HEK293 (cell line): Measurements from ENCODE around the gene EVL.

Source experiments
- CTCF ChIA-PET: fragments of 350-600 bp; formaldehyde crosslinking; extraction: SDS; loops from one replicate; lab custom pipeline; 2021; ENCODE audit warnings: antibody characterized with exemption; lab: Yijun Ruan, JAX
- POLR2A ChIA-PET: fragments of 300-600 bp; formaldehyde crosslinking; extraction: SDS; loops from one replicate; lab custom pipeline; 2020; ENCODE audit warnings: antibody characterized with exemption, inconsistent platforms; lab: Yijun Ruan, JAX
- H3K27ac ChIP-seq: fragments of 200-500 bp; sonication (Bioruptor generic); 2 replicates; pipeline ENCODE4 v1.5.1; 2014; ENCODE audit warnings: low read depth, low read length, control low read depth, inconsistent platforms; ENCODE audit errors: extremely low read depth
- H3K36me3 ChIP-seq, 2 experiments: fragments of 200-500 bp in 1 of 2; sonication (Bioruptor generic) in 1 of 2; 1 replicate in 1 of 2; 2 replicates in 1 of 2; pipeline ENCODE4 v1.5.1; 2014 to 2017; ENCODE audit warnings: inconsistent platforms in 2 of 2, low read length in 2 of 2; ENCODE audit not compliant: control insufficient read depth in 2 of 2, insufficient read depth in 1 of 2
- H3K4me1 ChIP-seq: fragments of 200-500 bp; sonication (Bioruptor generic); 2 replicates; pipeline ENCODE4 v1.5.1; 2014; ENCODE audit warnings: mild to moderate bottlenecking, low read length, inconsistent platforms; ENCODE audit not compliant: control insufficient read depth, insufficient read depth
- H3K4me3 ChIP-seq: 2 replicates; pipeline ENCODE4 v1.5.1; 2011; ENCODE audit warnings: low read depth, mild to moderate bottlenecking, control low read depth, low read length, moderate library complexity
- H3K9me3 ChIP-seq: fragments of 200-500 bp; sonication (Bioruptor generic); 2 replicates; pipeline ENCODE4 v1.5.1; 2014; ENCODE audit warnings: low read depth, low read length, inconsistent platforms; ENCODE audit not compliant: control insufficient read depth, insufficient read depth
- EGR2 ChIP-seq: fragments of 450-650 bp; formaldehyde crosslinking; IDR thresholded peaks from 2 replicates; pipeline ENCODE4 v1.5.1; 2016; ENCODE audit warnings: low read depth, missing biosample characterization, missing genetic modification characterization
- GLIS1 ChIP-seq: fragments of 450-650 bp; formaldehyde crosslinking; IDR thresholded peaks from 2 replicates; pipeline ENCODE4 v1.5.1; 2016; ENCODE audit warnings: missing biosample characterization, missing genetic modification characterization
- HOXC10 ChIP-seq: sonication (generic); formaldehyde crosslinking; IDR thresholded peaks from 2 replicates; pipeline ENCODE4 v1.8.1; 2023; ENCODE audit warnings: mild to moderate bottlenecking, missing genetic modification reagents
- KLF9 ChIP-seq: fragments of 450-650 bp; formaldehyde crosslinking; IDR thresholded peaks from 2 replicates; pipeline ENCODE4 v1.5.1; 2016; ENCODE audit warnings: missing biosample characterization, missing genetic modification characterization, low read depth
- ZBTB21 ChIP-seq: fragments of 450-650 bp; formaldehyde crosslinking; IDR thresholded peaks from 2 replicates; pipeline ENCODE4 v1.5.1; 2017; ENCODE audit warnings: missing biosample characterization, missing genetic modification characterization
- ZBTB48 ChIP-seq: fragments of 450-650 bp; formaldehyde crosslinking; IDR thresholded peaks from 2 replicates; pipeline ENCODE4 v1.5.1; 2016; ENCODE audit warnings: missing biosample characterization, missing genetic modification characterization
- ZFHX2 ChIP-seq: fragments of 450-650 bp; formaldehyde crosslinking; conservative IDR thresholded peaks from 2 replicates; pipeline ENCODE4 v1.5.1; 2016; ENCODE audit warnings: missing biosample characterization, missing genetic modification characterization
- ZFP3 ChIP-seq: fragments of 450-650 bp; formaldehyde crosslinking; IDR thresholded peaks from 2 replicates; pipeline ENCODE4 v1.5.1; 2016; ENCODE audit warnings: low read depth, missing biosample characterization, missing genetic modification characterization
- ZIC2 ChIP-seq: fragments of 450-650 bp; formaldehyde crosslinking; IDR thresholded peaks from 2 replicates; pipeline ENCODE4 v1.5.1; 2016; ENCODE audit warnings: missing biosample characterization, missing genetic modification characterization
- ZNF132 ChIP-seq: fragments of 450-650 bp; formaldehyde crosslinking; IDR thresholded peaks from 2 replicates; pipeline ENCODE4 v1.5.1; 2017; ENCODE audit warnings: missing biosample characterization, missing genetic modification characterization, borderline replicate concordance
- ZNF133 ChIP-seq: fragments of 450-650 bp; formaldehyde crosslinking; IDR thresholded peaks from 2 replicates; pipeline ENCODE4 v1.5.1; 2016; ENCODE audit warnings: missing biosample characterization, missing genetic modification characterization
- ZNF2 ChIP-seq: fragments of 450-650 bp; formaldehyde crosslinking; IDR thresholded peaks from 2 replicates; pipeline ENCODE4 v1.5.1; 2016; ENCODE audit warnings: missing biosample characterization, missing genetic modification characterization
- ZNF221 ChIP-seq: fragments of 450-650 bp; formaldehyde crosslinking; IDR thresholded peaks from 2 replicates; pipeline ENCODE4 v1.5.1; 2017; ENCODE audit warnings: missing biosample characterization, missing genetic modification characterization, borderline replicate concordance
- ZNF23 ChIP-seq: fragments of 450-650 bp; formaldehyde crosslinking; IDR thresholded peaks from 2 replicates; pipeline ENCODE4 v1.5.1; 2016; ENCODE audit warnings: missing biosample characterization, missing genetic modification characterization, borderline replicate concordance
- ZNF24 ChIP-seq: fragments of 450-650 bp; formaldehyde crosslinking; IDR thresholded peaks from 2 replicates; pipeline ENCODE4 v1.5.1; 2016; ENCODE audit warnings: missing biosample characterization, missing genetic modification characterization
- ZNF473 ChIP-seq: fragments of 450-650 bp; formaldehyde crosslinking; IDR thresholded peaks from 2 replicates; pipeline ENCODE4 v1.5.1; 2017; ENCODE audit warnings: missing biosample characterization, missing genetic modification characterization
- ZNF549 ChIP-seq: fragments of 450-650 bp; IDR thresholded peaks from 2 replicates; pipeline ENCODE4 v1.5.1; 2018; ENCODE audit warnings: missing biosample characterization, missing genetic modification characterization, mild to moderate bottlenecking, inconsistent platforms, moderate library complexity
- ZNF585B ChIP-seq: fragments of 450-650 bp; formaldehyde crosslinking; IDR thresholded peaks from 2 replicates; pipeline ENCODE4 v1.5.1; 2016; ENCODE audit warnings: missing biosample characterization, missing genetic modification characterization
- ZNF670 ChIP-seq: fragments of 450-650 bp; formaldehyde crosslinking; IDR thresholded peaks from 2 replicates; pipeline ENCODE4 v1.5.1; 2016; ENCODE audit warnings: missing biosample characterization, missing genetic modification characterization, low read depth
- ZNF701 ChIP-seq: fragments of 450-650 bp; formaldehyde crosslinking; IDR thresholded peaks from 2 replicates; pipeline ENCODE4 v1.5.1; 2016; ENCODE audit warnings: missing biosample characterization, missing genetic modification characterization
- ZSCAN30 ChIP-seq: fragments of 450-650 bp; IDR thresholded peaks from 2 replicates; pipeline ENCODE4 v1.5.1; 2018; ENCODE audit warnings: missing biosample characterization, mild to moderate bottlenecking, missing genetic modification characterization, moderate library complexity
- TF ChIP-seq, protein P1 (sequence below): fragments of 450-650 bp; formaldehyde crosslinking; IDR thresholded peaks from 2 replicates; pipeline ENCODE4 v1.5.1; 2016; ENCODE audit warnings: missing biosample characterization, missing genetic modification characterization
- TF ChIP-seq, protein P2 (sequence below): fragments of 450-650 bp; IDR thresholded peaks from 2 replicates; pipeline ENCODE4 v1.5.1; 2018; ENCODE audit warnings: missing biosample characterization, mild to moderate bottlenecking, missing genetic modification characterization
- TF ChIP-seq, protein P3 (sequence below): fragments of 450-650 bp; formaldehyde crosslinking; IDR thresholded peaks from 2 replicates; pipeline ENCODE4; 2016; ENCODE audit warnings: missing biosample characterization, missing genetic modification characterization
- TF ChIP-seq, protein P4 (sequence below): fragments of 450-650 bp; formaldehyde crosslinking; IDR thresholded peaks from 2 replicates; pipeline ENCODE4 v1.5.1; 2016; ENCODE audit warnings: missing biosample characterization, missing genetic modification characterization
- TF ChIP-seq, protein P5 (sequence below): fragments of 450-650 bp; formaldehyde crosslinking; IDR thresholded peaks from 2 replicates; pipeline ENCODE4 v1.5.1; 2016; ENCODE audit warnings: missing biosample characterization, missing genetic modification characterization
- TF ChIP-seq, protein P6 (sequence below): fragments of 450-650 bp; formaldehyde crosslinking; IDR thresholded peaks from 2 replicates; pipeline ENCODE4 v1.5.1; 2016; ENCODE audit warnings: missing biosample characterization, missing genetic modification characterization

EVL gene, protein sequence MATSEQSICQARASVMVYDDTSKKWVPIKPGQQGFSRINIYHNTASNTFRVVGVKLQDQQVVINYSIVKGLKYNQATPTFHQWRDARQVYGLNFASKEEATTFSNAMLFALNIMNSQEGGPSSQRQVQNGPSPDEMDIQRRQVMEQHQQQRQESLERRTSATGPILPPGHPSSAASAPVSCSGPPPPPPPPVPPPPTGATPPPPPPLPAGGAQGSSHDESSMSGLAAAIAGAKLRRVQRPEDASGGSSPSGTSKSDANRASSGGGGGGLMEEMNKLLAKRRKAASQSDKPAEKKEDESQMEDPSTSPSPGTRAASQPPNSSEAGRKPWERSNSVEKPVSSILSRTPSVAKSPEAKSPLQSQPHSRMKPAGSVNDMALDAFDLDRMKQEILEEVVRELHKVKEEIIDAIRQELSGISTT

DNA sequence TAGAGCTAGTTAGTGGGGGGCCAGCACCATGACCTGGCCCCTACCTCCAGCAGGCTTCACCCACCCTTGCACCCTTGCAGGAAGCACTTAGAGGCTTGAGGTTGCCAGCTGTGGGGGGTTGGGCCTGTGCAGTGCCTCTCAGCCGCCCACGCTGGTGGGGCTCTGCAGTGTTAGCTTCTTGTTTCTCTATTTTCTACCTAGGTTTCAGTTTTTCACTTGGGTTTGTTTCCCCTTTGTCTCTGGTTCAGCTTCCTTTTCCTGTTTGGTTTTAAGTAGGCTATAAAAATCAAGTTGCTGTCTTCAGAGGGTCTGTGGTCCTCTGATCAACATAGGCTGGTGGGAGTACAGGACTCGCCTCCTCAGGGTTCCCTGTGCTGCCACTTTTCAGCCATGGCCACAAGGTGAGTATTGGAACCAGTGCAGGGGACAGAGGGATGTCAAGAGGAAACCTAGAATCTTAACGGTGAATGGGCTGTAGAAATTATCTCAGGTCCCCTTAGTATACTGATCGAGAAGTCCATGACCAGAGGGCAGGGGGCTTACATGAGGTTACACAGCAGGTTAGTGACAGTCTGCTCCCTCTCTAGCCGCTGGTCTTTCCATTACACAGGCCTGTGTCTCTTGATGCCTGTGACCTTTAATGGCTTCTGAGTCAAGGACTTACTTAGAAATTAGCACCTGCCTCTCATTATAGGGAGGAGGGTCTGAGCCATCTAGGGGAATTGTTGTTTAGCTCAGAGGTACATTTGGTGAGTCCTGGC lies at the start of gene EVL:
Gene EVL, plus strand, starts transcription at position 312 of the 761 bp plus-strand sequence. Its CDS starts 79 bp downstream, at position 391.
- peak; percentile 88 for TF ChIP-seq ZFHX2 (tag by site-specific recombination)
- TF ChIP-seq, protein P1, sequence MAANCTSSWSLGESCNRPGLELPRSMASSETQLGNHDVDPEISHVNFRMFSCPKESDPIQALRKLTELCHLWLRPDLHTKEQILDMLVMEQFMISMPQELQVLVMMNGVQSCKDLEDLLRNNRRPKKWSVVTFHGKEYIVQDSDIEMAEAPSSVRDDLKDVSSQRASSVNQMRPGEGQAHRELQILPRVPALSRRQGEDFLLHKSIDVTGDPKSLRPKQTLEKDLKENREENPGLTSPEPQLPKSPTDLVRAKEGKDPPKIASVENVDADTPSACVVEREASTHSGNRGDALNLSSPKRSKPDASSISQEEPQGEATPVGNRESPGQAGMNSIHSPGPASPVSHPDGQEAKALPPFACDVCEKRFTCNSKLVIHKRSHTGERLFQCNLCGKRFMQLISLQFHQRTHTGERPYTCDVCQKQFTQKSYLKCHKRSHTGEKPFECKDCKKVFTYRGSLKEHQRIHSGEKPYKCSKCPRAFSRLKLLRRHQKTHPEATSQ (tag by site-specific recombination), result no peak
- TF ChIP-seq, protein P2, sequence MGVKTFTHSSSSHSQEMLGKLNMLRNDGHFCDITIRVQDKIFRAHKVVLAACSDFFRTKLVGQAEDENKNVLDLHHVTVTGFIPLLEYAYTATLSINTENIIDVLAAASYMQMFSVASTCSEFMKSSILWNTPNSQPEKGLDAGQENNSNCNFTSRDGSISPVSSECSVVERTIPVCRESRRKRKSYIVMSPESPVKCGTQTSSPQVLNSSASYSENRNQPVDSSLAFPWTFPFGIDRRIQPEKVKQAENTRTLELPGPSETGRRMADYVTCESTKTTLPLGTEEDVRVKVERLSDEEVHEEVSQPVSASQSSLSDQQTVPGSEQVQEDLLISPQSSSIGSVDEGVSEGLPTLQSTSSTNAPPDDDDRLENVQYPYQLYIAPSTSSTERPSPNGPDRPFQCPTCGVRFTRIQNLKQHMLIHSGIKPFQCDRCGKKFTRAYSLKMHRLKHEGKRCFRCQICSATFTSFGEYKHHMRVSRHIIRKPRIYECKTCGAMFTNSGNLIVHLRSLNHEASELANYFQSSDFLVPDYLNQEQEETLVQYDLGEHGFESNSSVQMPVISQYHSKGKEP (tag by site-specific recombination), result no peak
- TF ChIP-seq ZNF2 (tag by site-specific recombination), result no peak
- TF ChIP-seq, protein P3, sequence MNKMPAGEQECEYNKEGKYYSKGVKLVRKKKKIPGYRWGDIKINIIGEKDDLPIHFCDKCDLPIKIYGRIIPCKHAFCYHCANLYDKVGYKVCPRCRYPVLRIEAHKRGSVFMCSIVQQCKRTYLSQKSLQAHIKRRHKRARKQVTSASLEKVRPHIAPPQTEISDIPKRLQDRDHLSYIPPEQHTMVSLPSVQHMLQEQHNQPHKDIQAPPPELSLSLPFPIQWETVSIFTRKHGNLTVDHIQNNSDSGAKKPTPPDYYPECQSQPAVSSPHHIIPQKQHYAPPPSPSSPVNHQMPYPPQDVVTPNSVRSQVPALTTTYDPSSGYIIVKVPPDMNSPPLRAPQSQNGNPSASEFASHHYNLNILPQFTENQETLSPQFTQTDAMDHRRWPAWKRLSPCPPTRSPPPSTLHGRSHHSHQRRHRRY (tag by site-specific recombination), result no peak
- no peak for TF ChIP-seq ZNF133 (tag by site-specific recombination)
- no peak for TF ChIP-seq ZNF24 (tag by site-specific recombination)
- TF ChIP-seq, protein P4, sequence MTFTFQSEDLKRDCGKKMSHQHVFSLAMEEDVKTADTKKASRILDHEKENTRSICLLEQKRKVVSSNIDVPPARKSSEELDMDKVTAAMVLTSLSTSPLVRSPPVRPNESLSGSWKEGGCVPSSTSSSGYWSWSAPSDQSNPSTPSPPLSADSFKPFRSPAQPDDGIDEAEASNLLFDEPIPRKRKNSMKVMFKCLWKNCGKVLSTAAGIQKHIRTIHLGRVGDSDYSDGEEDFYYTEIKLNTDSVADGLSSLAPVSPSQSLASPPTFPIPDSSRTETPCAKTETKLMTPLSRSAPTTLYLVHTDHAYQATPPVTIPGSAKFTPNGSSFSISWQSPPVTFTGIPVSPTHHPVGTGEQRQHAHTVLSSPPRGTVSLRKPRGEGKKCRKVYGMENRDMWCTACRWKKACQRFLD (tag by site-specific recombination), result no peak
- no peak for TF ChIP-seq ZNF585B (tag by site-specific recombination)
- no peak for TF ChIP-seq ZNF23 (tag by site-specific recombination)
- TF ChIP-seq ZNF221, result no peak
- no peak for TF ChIP-seq ZNF132 (tag by site-specific recombination)
- TF ChIP-seq, protein P5, sequence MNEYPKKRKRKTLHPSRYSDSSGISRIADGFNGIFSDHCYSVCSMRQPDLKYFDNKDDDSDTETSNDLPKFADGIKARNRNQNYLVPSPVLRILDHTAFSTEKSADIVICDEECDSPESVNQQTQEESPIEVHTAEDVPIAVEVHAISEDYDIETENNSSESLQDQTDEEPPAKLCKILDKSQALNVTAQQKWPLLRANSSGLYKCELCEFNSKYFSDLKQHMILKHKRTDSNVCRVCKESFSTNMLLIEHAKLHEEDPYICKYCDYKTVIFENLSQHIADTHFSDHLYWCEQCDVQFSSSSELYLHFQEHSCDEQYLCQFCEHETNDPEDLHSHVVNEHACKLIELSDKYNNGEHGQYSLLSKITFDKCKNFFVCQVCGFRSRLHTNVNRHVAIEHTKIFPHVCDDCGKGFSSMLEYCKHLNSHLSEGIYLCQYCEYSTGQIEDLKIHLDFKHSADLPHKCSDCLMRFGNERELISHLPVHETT (tag by site-specific recombination), result no peak
- TF ChIP-seq HOXC10, result no peak
- no peak for TF ChIP-seq ZNF701 (tag by site-specific recombination)
- no peak for TF ChIP-seq ZNF670 (tag by site-specific recombination)
- no peak for TF ChIP-seq ZSCAN30 (tag by site-specific recombination)
- TF ChIP-seq ZIC2 (tag by site-specific recombination), result 0 out of 2 replicates have a peak, but pooled peaks have one; percentile 34
- no peak for TF ChIP-seq ZFP3 (tag by site-specific recombination)
- TF ChIP-seq ZNF473, result no peak
- no peak for TF ChIP-seq KLF9
- TF ChIP-seq ZBTB21, result no peak
- TF ChIP-seq ZNF549 (tag by site-specific recombination), result no peak
- no peak for TF ChIP-seq ZBTB48
- peak; percentile 58 for TF ChIP-seq EGR2 (tag by site-specific recombination)
- TF ChIP-seq, protein P6, sequence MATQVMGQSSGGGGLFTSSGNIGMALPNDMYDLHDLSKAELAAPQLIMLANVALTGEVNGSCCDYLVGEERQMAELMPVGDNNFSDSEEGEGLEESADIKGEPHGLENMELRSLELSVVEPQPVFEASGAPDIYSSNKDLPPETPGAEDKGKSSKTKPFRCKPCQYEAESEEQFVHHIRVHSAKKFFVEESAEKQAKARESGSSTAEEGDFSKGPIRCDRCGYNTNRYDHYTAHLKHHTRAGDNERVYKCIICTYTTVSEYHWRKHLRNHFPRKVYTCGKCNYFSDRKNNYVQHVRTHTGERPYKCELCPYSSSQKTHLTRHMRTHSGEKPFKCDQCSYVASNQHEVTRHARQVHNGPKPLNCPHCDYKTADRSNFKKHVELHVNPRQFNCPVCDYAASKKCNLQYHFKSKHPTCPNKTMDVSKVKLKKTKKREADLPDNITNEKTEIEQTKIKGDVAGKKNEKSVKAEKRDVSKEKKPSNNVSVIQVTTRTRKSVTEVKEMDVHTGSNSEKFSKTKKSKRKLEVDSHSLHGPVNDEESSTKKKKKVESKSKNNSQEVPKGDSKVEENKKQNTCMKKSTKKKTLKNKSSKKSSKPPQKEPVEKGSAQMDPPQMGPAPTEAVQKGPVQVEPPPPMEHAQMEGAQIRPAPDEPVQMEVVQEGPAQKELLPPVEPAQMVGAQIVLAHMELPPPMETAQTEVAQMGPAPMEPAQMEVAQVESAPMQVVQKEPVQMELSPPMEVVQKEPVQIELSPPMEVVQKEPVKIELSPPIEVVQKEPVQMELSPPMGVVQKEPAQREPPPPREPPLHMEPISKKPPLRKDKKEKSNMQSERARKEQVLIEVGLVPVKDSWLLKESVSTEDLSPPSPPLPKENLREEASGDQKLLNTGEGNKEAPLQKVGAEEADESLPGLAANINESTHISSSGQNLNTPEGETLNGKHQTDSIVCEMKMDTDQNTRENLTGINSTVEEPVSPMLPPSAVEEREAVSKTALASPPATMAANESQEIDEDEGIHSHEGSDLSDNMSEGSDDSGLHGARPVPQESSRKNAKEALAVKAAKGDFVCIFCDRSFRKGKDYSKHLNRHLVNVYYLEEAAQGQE (tag by site-specific recombination), result no peak
- peak; percentile 76 for TF ChIP-seq GLIS1 (tag by site-specific recombination)
- Histone ChIP-seq H3K4me1 (peaks cover 12% of the 10 kb centered on the region), H3K4me3 (no peak within 1 kb of the TSS), H3K36me3 (no peaks in the 10 kb centered on the region), H3K9me3 (no peaks in the 10 kb centered on the region), H3K27ac (no peak within 1 kb of the TSS)
- CTCF ChIA-PET, result no interaction called here
- POLR2A ChIA-PET, result interaction anchor here (0.6 kb wide), 1 partner anchor 12 kb away, joined by 3 read pairs; no protein-coding TSS in a partner anchor
